Mesendoderm (in vitro differentiated cells): ENCODE results near the gene SYT1.

ENCODE experiments used
- DNase-seq: peaks from one replicate; pipeline ENCODE4 v3.0.0; 2013
- H2AK5ac ChIP-seq: 2 replicates; pipeline ENCODE4 v1.6.1; 2013; ENCODE audit warnings: low read length, inconsistent platforms
- H2BK120ac ChIP-seq: 2 replicates; pipeline ENCODE4 v1.6.1; 2013; ENCODE audit warnings: low read depth, mild to moderate bottlenecking, low read length, moderate library complexity, mixed read lengths
- H2BK15ac ChIP-seq: replicated peaks from 2 replicates; pipeline ENCODE4 v1.6.1; 2013; ENCODE audit warnings: low read depth, mild to moderate bottlenecking, moderate library complexity
- H2BK5ac ChIP-seq: 2 replicates; pipeline ENCODE4 v1.6.1; 2013; ENCODE audit warnings: low read length, inconsistent platforms
- H3K18ac ChIP-seq: 2 replicates; pipeline ENCODE4 v1.6.1; 2013; ENCODE audit warnings: mild to moderate bottlenecking, low read length, mixed read lengths
- H3K23ac ChIP-seq: one replicate; pipeline ENCODE4 v1.6.1; 2013; ENCODE audit warnings: low read length
- H3K27ac ChIP-seq: 2 replicates; pipeline ENCODE4 v1.5.1; 2013; ENCODE audit warnings: low read depth, mild to moderate bottlenecking, inconsistent platforms, low read length, moderate library complexity
- H3K27me3 ChIP-seq: 2 replicates; pipeline ENCODE4 v1.6.1; 2013; ENCODE audit warnings: low read length, control low read depth, mild to moderate bottlenecking, inconsistent platforms; ENCODE audit not compliant: insufficient read depth, poor library complexity
- H3K36me3 ChIP-seq: 2 replicates; pipeline ENCODE4 v1.6.1; 2013; ENCODE audit warnings: low read length, inconsistent platforms; ENCODE audit not compliant: control insufficient read depth, insufficient read depth
- H3K4ac ChIP-seq: one replicate; pipeline ENCODE4 v1.6.1; 2013; ENCODE audit warnings: low read depth, mild to moderate bottlenecking, low read length, moderate library complexity
- H3K4me1 ChIP-seq: 2 replicates; pipeline ENCODE4 v1.6.1; 2013; ENCODE audit warnings: low read depth, low read length, inconsistent platforms; ENCODE audit not compliant: control insufficient read depth
- H3K4me2 ChIP-seq: 2 replicates; pipeline ENCODE4 v1.6.1; 2013; ENCODE audit warnings: low read length
- H3K4me3 ChIP-seq: 2 replicates; pipeline ENCODE4 v1.5.1; 2013; ENCODE audit warnings: mild to moderate bottlenecking, low read length
- H3K56ac ChIP-seq: one replicate; pipeline ENCODE4 v1.6.1; 2013; ENCODE audit warnings: low read length
- H3K79me1 ChIP-seq: 2 replicates; pipeline ENCODE4 v1.6.1; 2013; ENCODE audit warnings: low read length, inconsistent platforms
- H3K79me2 ChIP-seq: 2 replicates; pipeline ENCODE4 v1.6.1; 2013; ENCODE audit warnings: mild to moderate bottlenecking, low read length; ENCODE audit not compliant: control insufficient read depth, insufficient read depth
- H3K9ac ChIP-seq: 2 replicates; pipeline ENCODE4 v1.6.1; 2013; ENCODE audit warnings: low read length, inconsistent platforms
- H4K5ac ChIP-seq: one replicate; pipeline ENCODE4 v1.6.1; 2013; ENCODE audit warnings: low read length
- H4K8ac ChIP-seq: one replicate; pipeline ENCODE4 v1.6.1; 2013; ENCODE audit warnings: low read depth, mild to moderate bottlenecking, control low read depth, low read length, moderate library complexity
- WGBS: extraction: QIAGEN DNeasy Blood & Tissue Kit; methylation state at CpG from one replicate; pipeline ENCODE4 v1.1.7; 2013; ENCODE audit warnings: low lambda C conversion rate, missing lambda C conversion rate; ENCODE audit not compliant: insufficient coverage; ENCODE audit errors: extremely low coverage; 5-methylcytosine and 5-hydroxymethylcytosine counted together

Gene SYT1

DNA sequence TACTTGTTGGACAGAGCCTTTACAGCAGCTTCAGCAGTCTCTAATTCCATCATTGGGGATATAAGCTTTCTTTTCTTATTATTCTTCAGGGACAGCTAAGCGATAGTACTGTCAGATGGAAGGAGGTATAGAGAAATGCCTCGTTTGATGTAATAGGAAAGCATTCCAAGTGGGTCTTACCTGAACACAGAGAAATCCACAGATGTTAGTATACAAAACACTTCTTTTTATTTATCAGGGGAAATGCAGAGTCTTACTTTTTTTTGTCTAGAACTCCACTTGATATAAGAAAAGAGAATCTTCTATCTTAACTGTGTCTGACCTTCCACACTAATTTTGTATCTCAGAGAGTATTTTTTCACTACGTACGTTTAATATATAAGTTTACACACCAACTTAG lies 1.9 kb downstream of the SYT1 start:
- no peak overlapping the region for H3K18ac ChIP-seq
- H3K4me1 ChIP-seq: no peaks in the 10 kb centered on the region
- no CpG with 5 or more reads among the region's 4 CpGs for WGBS

DNA sequence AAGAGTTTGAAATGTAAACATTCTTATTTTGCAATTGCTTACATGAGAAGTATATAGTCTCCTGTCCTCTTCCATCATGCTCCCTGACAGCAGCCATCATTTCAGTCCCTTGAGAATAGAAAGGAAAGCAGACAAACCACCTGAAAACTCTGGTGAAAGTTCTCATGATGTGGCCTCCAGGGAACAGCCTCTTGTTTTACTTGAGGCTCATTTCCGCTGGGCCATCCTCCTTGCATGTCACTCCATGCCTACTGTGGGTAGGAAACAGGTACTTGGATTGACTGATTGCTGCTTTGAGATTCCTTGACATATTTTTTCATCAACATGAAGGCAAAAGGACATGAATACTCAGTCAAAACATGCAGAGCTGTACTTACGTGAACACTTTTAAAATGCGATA lies 6.0 kb downstream of the SYT1 start:
- Histone ChIP-seq H2BK15ac (no peak overlapping the region), H3K27ac (no peak overlapping the region), H3K9ac (no peak overlapping the region), H3K23ac (no peak overlapping the region), H4K5ac (no peak overlapping the region), H2AK5ac (no peak overlapping the region), H3K4me2 (no peak overlapping the region), H3K56ac (no peak overlapping the region), H3K4ac (no peak overlapping the region), H2BK5ac (no peak overlapping the region), H3K36me3 (no peaks in the 10 kb centered on the region), H3K27me3 (no peaks in the 10 kb centered on the region), H3K79me2 (peaks cover 2% of the 10 kb centered on the region), H2BK120ac (no peak overlapping the region), H4K8ac (no peak overlapping the region), H3K4me3 (no peak overlapping the region), H3K79me1 (no peaks in the 10 kb centered on the region), H3K4me1 (no peaks in the 10 kb centered on the region), H3K18ac (no peak overlapping the region)
- WGBS: no CpG with 5 or more reads among the region's 3 CpGs
- DNase-seq: peak; percentile 34

More for the DNA sequence above, 1.9 kb downstream of the SYT1 start:
- Histone ChIP-seq H3K27me3 (no peaks in the 10 kb centered on the region), H3K4me2 (no peak overlapping the region), H3K4me3 (no peak overlapping the region), H2AK5ac (no peak overlapping the region), H2BK120ac (no peak overlapping the region), H3K23ac (no peak overlapping the region), H3K4ac (no peak overlapping the region), H3K56ac (no peak overlapping the region), H3K79me2 (peaks cover 6% of the 10 kb centered on the region), H4K5ac (no peak overlapping the region), H3K36me3 (no peaks in the 10 kb centered on the region), H4K8ac (no peak overlapping the region), H2BK5ac (no peak overlapping the region), H3K79me1 (no peaks in the 10 kb centered on the region), H2BK15ac (no peak overlapping the region), H3K27ac (no peak overlapping the region), H3K9ac (no peak overlapping the region)
- DNase-seq: no peak

DNA sequence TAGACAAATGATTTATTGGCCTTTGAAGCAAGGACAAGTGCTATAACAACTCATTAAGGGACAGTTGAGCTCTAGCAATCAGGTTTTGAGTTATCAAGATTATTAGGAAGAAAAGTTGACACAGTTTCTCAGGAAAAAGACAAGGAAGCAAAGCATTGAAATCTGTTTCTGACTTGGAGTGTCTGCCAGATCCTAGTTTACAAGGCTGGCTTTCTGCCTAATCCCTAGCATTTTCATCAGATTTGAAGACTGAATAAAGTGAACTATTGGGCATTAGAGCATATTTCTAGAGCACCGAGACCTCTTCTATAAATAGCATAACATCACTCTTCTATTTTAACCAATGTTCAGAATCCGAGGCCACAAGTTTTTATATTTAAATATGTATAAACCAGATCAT lies 7.0 kb downstream of the SYT1 start:
- Histone ChIP-seq H3K27ac (no peak overlapping the region), H4K5ac (no peak overlapping the region), H3K79me1 (no peaks in the 10 kb centered on the region), H3K23ac (no peak overlapping the region), H3K18ac (no peak overlapping the region), H2BK15ac (no peak overlapping the region), H3K4me3 (no peak overlapping the region), H3K27me3 (no peaks in the 10 kb centered on the region), H3K79me2 (no peaks in the 10 kb centered on the region), H3K36me3 (no peaks in the 10 kb centered on the region), H3K9ac (no peak overlapping the region), H3K56ac (no peak overlapping the region), H3K4me2 (no peak overlapping the region), H4K8ac (no peak overlapping the region), H3K4ac (no peak overlapping the region), H2BK120ac (no peak overlapping the region), H3K4me1 (no peaks in the 10 kb centered on the region), H2AK5ac (no peak overlapping the region), H2BK5ac (no peak overlapping the region)
- no CpG with 5 or more reads among the region's 2 CpGs for WGBS
- no peak for DNase-seq

DNA sequence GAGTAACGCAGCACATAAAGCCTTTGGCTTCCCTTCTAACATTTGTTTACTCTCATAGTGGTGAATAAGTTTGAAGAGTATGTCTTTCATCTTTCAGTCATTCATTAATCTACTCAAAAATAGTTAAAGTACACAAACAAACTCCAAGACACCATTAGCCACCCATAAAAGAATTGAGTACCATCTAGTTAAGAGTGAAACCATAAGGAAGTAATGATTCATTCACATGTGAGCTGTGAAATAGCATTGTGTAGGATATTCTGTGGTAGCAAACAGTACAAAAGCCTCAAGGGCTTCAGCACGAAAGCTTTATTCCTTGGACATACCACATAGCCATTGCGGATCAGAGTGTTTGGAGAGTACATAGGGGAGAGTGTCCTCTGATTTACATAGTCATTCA lies 13.9 kb downstream of the SYT1 start:
- Histone ChIP-seq H3K4me3 (no peak overlapping the region), H3K23ac (no peak overlapping the region), H3K27ac (no peak overlapping the region), H2BK15ac (no peak overlapping the region), H3K36me3 (no peaks in the 10 kb centered on the region), H3K79me1 (no peaks in the 10 kb centered on the region), H3K4me1 (no peaks in the 10 kb centered on the region), H3K4me2 (no peak overlapping the region), H3K79me2 (no peaks in the 10 kb centered on the region), H3K4ac (peak overlapping the region; percentile 55), H4K8ac (no peak overlapping the region), H2AK5ac (no peak overlapping the region), H4K5ac (no peak overlapping the region), H3K27me3 (no peaks in the 10 kb centered on the region), H3K18ac (no peak overlapping the region), H2BK120ac (no peak overlapping the region), H3K9ac (no peak overlapping the region), H3K56ac (no peak overlapping the region), H2BK5ac (no peak overlapping the region)
- no peak for DNase-seq
- no CpG with 5 or more reads among the region's 3 CpGs for WGBS

DNA sequence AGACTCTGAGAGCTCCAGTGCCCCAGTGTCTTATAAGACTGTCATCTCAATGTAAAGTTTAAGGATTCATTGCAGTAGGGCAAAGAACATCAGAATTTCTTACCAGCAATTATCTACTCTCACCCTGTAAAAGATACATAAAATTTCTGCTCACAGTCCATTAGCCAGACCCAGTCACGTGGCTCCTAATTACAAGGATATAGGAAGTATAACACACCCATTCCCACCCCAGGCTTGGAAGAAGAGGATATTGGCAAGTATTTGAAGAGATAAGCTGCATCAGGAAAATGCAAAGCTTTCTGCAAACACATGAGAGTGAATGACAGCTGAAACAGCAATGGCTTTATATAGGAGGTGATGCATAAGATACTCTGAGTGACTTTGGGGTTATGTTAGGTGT lies 14.3 kb downstream of the SYT1 start:
- Histone ChIP-seq H3K4me1 (no peaks in the 10 kb centered on the region), H2AK5ac (no peak overlapping the region), H3K27ac (no peak overlapping the region), H3K27me3 (no peaks in the 10 kb centered on the region), H3K4me2 (no peak overlapping the region), H3K4me3 (no peak overlapping the region), H3K4ac (no peak overlapping the region), H3K23ac (no peak overlapping the region), H3K18ac (no peak overlapping the region), H3K79me1 (no peaks in the 10 kb centered on the region), H2BK15ac (no peak overlapping the region), H4K8ac (no peak overlapping the region), H4K5ac (no peak overlapping the region), H2BK120ac (no peak overlapping the region), H3K56ac (no peak overlapping the region), H3K9ac (no peak overlapping the region), H2BK5ac (no peak overlapping the region), H3K79me2 (no peaks in the 10 kb centered on the region), H3K36me3 (no peaks in the 10 kb centered on the region)
- no peak for DNase-seq
- no CpG with 5 or more reads among the region's 1 CpG for WGBS

DNA sequence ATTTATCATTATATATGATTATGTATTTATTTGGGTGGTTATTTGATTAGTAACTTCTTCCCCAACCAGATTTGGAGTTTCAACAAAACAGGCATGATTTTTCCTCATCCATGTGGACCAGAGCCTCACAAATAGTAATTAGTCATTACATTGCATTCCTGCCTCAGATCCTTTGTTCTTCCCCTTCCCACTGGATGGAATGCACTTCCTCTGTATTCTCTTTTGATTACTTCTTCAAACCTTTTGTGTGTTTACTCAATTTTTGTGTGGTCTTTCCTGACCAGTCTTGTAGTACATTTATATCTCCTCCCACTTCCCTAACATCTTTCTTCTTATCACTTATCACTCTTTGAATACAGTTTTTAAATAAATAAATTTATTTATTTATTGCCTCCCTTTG lies 15.5 kb downstream of the SYT1 start:
- no peaks in the 10 kb centered on the region for H3K36me3 ChIP-seq
- H4K5ac ChIP-seq: no peak overlapping the region
- H3K4me2 ChIP-seq: no peak overlapping the region
- no peak overlapping the region for H3K27ac ChIP-seq
- peak; percentile 80 for DNase-seq
- H3K27me3 ChIP-seq: no peaks in the 10 kb centered on the region
- H2BK15ac ChIP-seq: no peak overlapping the region
- no peaks in the 10 kb centered on the region for H3K4me1 ChIP-seq
- no peak overlapping the region for H2BK120ac ChIP-seq
- no peak overlapping the region for H3K23ac ChIP-seq
- no peaks in the 10 kb centered on the region for H3K79me2 ChIP-seq
- H3K4ac ChIP-seq: no peak overlapping the region
- no peak overlapping the region for H3K56ac ChIP-seq
- H4K8ac ChIP-seq: no peak overlapping the region
- no peak overlapping the region for H2BK5ac ChIP-seq
- H3K4me3 ChIP-seq: no peak overlapping the region
- no peak overlapping the region for H3K9ac ChIP-seq
- no peak overlapping the region for H3K18ac ChIP-seq
- H2AK5ac ChIP-seq: no peak overlapping the region
- no peaks in the 10 kb centered on the region for H3K79me1 ChIP-seq
